Testis (tissue), 3 donors: ENCODE measurements around the gene DNAJB14. TPM values are rescaled to one million over a fixed set of nuclear protein-coding genes. Genes with fewer than 3 reads are reported as not detected.

Experiments used
- DNase-seq: peaks from one replicate; pipeline ENCODE4 v3.0.0-alpha.2; 2019
- H3K27ac ChIP-seq, 2 donors: fragments of 200-600 bp; sonication (generic); one replicate each; pipeline ENCODE4 v1.5.1; 2019
- H3K27me3 ChIP-seq: fragments of 200-600 bp; sonication (generic); one replicate; pipeline ENCODE4 v1.5.1; 2019
- H3K36me3 ChIP-seq: fragments of 200-600 bp; sonication (generic); one replicate; pipeline ENCODE4 v1.5.1; 2017; ENCODE audit warnings: low read depth; ENCODE audit errors: missing control alignments
- H3K4me1 ChIP-seq: fragments of 200-600 bp; sonication (generic); one replicate; pipeline ENCODE4 v1.5.1; 2019
- H3K4me3 ChIP-seq, 2 donors: fragments of 200-600 bp; sonication (generic); one replicate each; pipeline ENCODE4 v1.5.1; 2017 to 2019
- H3K9me3 ChIP-seq: fragments of 200-600 bp; sonication (generic); one replicate; pipeline ENCODE4 v1.5.1; 2017
- POLR2A ChIP-seq: fragments of 450-650 bp; IDR thresholded peaks from one replicate; pipeline ENCODE4 v1.6.1; 2017; ENCODE audit warnings: antibody characterized with exemption, mild to moderate bottlenecking, moderate library complexity
- WGBS, 2 donors: methylation state at CpG; one replicate each; pipeline ENCODE4 v1.1.5; 2018; 5-methylcytosine and 5-hydroxymethylcytosine counted together
- intact Hi-C: fragments of 100-400 bp; cut with DNase I; formaldehyde crosslinking; loops from one replicate; pipeline ENCODE4 v1.15.1; 2023; ENCODE audit warnings: low total_unique reads
- polyA plus RNA-seq: library from polyadenylated mRNA; stranded (reverse); fragments of 350-450 nt; fragmentation: Illumina TruSeq; extraction: RNeasy Lipid Tissue Mini Kit (QIAGEN cat#74804); gene quantifications from one replicate; pipeline ENCODE4 v1.2.3, GENCODE V29; 2014; ENCODE audit warnings: low read depth, low replicate concordance; ENCODE audit not compliant: insufficient read depth
- total RNA-seq, 2 donors: library from RNA; depleted of rRNA; stranded (reverse); fragments of >200 nt; gene quantifications; one replicate each; pipeline ENCODE4 v1.2.3, GENCODE V29; 2016
- TF ChIP-seq, protein P1 (sequence below), 3 experiments: fragments of 450-650 bp in 2 of 3; fragments of 200-600 bp in 1 of 3; sonication (generic) in 1 of 3; IDR thresholded peaks; one replicate each; pipeline ENCODE4 v1.5.1; 2016 to 2019; ENCODE audit warnings: antibody characterized with exemption in 3 of 3, mild to moderate bottlenecking in 2 of 3, moderate library complexity in 1 of 3

DNAJB14 gene
- total and polyA plus RNA-seq, 3 donors from 2014 or later = 7.7 to 22.4 (median 19.9) TPM

GRCh38 chr4:99950913-99951254, 4.5 kb upstream of the DNAJB14 start:
- H3K4me3 ChIP-seq = peak overlapping the region; percentile 81 to 84
- no peak for DNase-seq
- peak overlapping the region; percentile 92 to 93 for H3K27ac ChIP-seq
- no peaks in the 10 kb centered on the region for H3K36me3 ChIP-seq
- TF ChIP-seq, protein P1, sequence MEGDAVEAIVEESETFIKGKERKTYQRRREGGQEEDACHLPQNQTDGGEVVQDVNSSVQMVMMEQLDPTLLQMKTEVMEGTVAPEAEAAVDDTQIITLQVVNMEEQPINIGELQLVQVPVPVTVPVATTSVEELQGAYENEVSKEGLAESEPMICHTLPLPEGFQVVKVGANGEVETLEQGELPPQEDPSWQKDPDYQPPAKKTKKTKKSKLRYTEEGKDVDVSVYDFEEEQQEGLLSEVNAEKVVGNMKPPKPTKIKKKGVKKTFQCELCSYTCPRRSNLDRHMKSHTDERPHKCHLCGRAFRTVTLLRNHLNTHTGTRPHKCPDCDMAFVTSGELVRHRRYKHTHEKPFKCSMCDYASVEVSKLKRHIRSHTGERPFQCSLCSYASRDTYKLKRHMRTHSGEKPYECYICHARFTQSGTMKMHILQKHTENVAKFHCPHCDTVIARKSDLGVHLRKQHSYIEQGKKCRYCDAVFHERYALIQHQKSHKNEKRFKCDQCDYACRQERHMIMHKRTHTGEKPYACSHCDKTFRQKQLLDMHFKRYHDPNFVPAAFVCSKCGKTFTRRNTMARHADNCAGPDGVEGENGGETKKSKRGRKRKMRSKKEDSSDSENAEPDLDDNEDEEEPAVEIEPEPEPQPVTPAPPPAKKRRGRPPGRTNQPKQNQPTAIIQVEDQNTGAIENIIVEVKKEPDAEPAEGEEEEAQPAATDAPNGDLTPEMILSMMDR (IDR thresholded peaks at IDR 0.05) = no peak
- no peak for TF ChIP-seq POLR2A
- H3K4me1 ChIP-seq = peaks cover 13% of the 10 kb centered on the region
- H3K27me3 ChIP-seq = no peaks in the 10 kb centered on the region
- intact Hi-C loops = no loop called here
- H3K9me3 ChIP-seq = no peaks in the 10 kb centered on the region
- 0% methylated on average over 8 of the region's 8 CpGs for WGBS, 2 donors

DNA sequence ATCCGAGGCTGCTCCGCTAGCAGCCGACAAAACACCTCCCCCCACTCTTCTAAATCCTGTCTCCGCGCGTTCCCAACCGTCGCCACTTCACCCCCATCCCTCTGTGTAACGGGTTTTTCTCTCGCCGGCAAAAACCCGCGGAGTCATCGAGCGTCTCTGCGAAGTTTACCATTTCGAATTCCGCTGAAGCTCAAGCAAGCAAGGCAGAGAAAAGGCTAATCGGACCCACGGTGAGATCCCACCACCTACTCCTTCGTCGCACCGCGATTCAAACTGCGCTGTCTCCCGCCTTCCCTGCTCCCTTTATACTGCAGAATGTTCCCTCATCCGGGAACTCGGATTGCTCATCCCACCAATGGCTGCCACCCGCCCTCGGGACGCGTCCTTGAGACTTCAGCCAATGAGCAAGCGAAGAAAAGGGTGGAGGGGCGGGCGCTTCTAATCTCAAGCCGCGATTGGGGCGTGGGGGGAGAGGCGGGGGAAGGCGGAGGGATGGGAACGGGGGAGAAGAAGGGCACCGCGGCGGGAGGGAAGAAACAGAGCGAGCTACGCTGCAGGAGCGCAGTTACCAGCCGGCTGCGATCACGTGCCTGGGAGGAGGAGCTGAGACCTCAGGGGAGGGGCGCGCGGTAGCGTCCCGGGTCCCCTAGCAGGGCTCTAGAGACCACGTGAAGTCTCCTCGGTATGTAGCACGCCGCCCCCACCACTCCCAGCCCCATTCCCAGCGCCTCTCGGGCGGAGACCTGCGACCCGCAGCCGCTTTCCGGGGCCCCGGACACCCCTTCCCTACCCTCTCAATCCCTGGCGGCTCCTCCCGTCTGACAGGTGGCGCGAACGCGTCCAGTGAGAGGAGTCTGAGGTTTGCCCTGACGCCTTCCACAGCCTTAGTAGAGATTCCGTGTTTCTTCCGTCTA, 3.8 kb upstream of the DNAJB14 start, which contains the start of gene H2AZ1:
TSS of gene H2AZ1 (minus strand) at position 277 of the 914 bp plus-strand sequence. CDS start at position 172, 105 bp downstream.
- H3K4me1 ChIP-seq = peaks cover 18% of the 10 kb centered on the region
- peak; percentile 79 for TF ChIP-seq POLR2A
- TF ChIP-seq, protein P1 (IDR thresholded peaks at IDR 0.05) = no peak
- DNase-seq = peak; percentile 99
- H3K4me3 ChIP-seq = peak within 1 kb of the TSS; percentile 81 to 84
- H3K27ac ChIP-seq = peak within 1 kb of the TSS; percentile 92 to 93
- no peaks in the 10 kb centered on the region for H3K36me3 ChIP-seq
- no peaks in the 10 kb centered on the region for H3K27me3 ChIP-seq
- 0 to 1% methylated on average over 59 to 76 of the region's 76 CpGs for WGBS, 2 donors
- no peaks in the 10 kb centered on the region for H3K9me3 ChIP-seq
- intact Hi-C loops = no loop called here

DNA sequence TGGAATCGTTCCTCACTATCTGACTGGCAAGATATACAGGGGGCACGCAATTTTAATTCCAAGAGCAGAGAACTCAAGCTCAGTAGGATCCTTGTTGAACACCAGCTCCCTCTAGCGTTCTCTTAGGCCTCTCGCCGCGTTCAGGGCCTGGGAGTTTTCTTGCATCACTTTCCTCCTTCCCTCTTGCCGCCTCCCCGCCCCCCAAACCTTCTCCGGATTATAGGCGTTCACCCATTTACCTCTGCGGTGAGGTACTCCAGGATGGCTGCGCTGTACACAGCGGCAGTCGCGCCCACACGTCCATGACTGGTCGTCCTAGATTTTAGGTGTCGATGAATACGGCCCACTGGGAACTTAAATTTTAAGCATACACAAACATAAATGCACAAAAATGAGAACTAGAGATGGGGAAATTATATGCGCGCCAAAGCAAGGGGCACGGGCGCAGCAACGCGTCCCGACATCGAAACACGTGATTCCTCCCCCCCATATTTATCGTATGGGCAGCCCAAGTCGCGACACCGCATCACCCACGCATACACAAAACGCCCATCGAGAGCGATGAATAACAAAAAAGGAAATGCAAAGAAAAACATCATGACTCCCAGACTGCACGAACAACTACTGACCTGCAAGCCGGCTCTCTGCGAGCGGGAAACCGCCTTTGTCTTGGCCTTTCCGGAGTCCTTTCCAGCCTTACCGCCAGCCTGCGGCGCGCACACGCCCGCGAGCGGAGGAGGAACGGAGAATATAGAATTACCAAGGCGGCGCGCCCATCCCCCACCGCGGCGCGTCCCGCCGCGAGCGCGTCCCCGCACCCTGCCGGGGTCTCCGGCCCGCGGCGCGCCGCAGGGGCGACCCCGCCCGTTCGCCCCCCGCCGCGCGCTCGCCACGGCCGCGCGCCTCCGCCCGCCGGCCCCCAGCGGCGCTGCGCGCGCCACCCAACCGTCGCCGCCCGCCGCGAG, 2.9 kb upstream of the DNAJB14 start:
- H3K36me3 ChIP-seq = no peaks in the 10 kb centered on the region
- peak overlapping the region; percentile 81 to 84 for H3K4me3 ChIP-seq
- intact Hi-C loops = no loop called here
- no peaks in the 10 kb centered on the region for H3K27me3 ChIP-seq
- 0 to 1% methylated on average over 47 to 98 of the region's 98 CpGs for WGBS, 2 donors
- DNase-seq = peak; percentile 93
- no peaks in the 10 kb centered on the region for H3K9me3 ChIP-seq
- H3K4me1 ChIP-seq = peaks cover 24% of the 10 kb centered on the region
- H3K27ac ChIP-seq = peak overlapping the region; percentile 92 to 93
- TF ChIP-seq, protein P1 (IDR thresholded peaks at IDR 0.05) = peak; percentile 67 to 75 (median 70)
- TF ChIP-seq POLR2A = no peak

- Histone ChIP-seq H3K36me3 (no peaks in the 10 kb centered on the region), H3K4me1 (peaks cover 24% of the 10 kb centered on the region), H3K27ac (peak overlapping the region; percentile 90 to 93), H3K9me3 (no peaks in the 10 kb centered on the region), H3K27me3 (no peaks in the 10 kb centered on the region), H3K4me3 (peak overlapping the region; percentile 86 to 96)
- no peak for DNase-seq
- TF ChIP-seq POLR2A = no peak
- TF ChIP-seq, protein P1 (IDR thresholded peaks at IDR 0.05) = no peak
- 47 to 64% methylated on average over 4 of the region's 4 CpGs for WGBS, 2 donors
- intact Hi-C loops = no loop called here
Observed at GRCh38 chr4:99947608-99948007, 1.2 kb upstream of the DNAJB14 start.
